Measurements from ENCODE around the gene CCDC86.

GRCh38 chr11:60889869-60890311 lies 48.0 kb downstream of the CCDC86 start:
- TF ChIP-seq CTCF (IDR thresholded peaks at IDR 0.05) (no peak), POLR2A (IDR thresholded peaks at IDR 0.05) (no peak)

All from adrenal gland (tissue), 5 donors.